GDM1 (cell line): ENCODE results near the gene MMP11.

Source experiments
- DNase-seq: peaks from one replicate; lab custom pipeline; 2025; lab: John Stamatoyannopoulos, UW

The MMP11 gene

DNA sequence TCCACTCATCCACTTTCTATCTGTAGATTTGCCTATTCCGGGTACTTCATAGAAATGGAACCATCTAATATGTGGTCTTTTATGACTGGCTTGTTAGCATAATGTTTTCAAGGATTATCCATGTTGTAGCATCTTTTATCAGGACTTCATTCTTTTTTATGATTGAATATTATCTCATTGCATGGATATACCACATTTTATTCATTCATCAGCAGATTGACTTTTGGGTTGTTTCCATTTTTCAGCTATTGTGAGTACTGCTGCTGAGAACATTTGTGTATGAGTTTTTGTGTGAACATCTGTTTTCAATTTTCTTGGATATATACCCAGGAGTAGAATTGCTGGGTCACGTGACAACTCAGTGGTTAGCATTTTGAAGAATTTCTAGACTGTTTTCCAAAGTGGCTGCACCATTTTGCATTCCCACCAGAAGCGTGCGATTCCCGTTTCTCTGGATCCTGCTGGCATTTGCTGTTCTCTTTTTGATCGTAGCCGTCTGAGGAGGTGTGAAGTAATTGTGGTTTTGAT is 57.3 kb downstream of the MMP11 start:
- DNase-seq: no peak

DNA sequence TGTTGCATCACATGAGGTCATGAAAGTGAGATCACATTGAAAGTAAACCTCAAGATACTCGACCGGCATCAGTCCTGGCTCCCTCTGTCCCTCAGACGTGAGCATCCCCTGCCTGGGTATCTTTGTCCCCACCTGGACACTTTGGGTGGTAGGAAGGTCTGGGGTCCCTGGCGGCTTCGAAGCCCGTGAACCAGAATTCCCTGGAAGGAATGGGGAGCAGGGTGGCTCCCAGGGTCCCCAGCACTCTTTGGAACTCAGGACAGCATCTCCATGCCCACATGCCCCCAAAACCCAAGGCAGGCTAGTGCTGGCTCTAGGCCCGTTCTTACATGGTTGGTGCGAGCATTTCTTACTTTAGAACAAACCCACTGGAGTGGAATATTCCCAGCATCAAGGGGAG is 58.6 kb downstream of the MMP11 start:
- DNase-seq: no peak

DNA sequence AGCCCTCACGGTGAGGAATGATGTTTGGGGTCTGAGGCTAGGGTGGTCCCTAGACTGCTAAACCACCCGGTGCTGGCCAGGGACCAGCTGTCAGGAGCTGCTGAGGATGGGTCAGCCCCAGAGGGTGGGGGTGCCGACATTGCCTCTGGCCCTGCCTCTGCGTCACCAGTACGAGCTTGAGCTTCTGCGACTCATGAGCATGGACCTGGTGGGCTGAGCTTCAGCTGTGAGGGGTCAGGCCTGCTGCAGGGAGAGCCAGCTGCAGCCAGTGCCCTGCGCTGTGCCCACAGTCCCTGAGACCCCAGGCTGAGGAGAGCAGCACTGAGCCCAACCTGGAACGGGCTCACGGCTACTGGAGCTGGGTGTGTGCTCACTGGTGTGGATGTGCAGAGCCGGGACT is 59.1 kb downstream of the MMP11 start:
- no peak for DNase-seq

DNA sequence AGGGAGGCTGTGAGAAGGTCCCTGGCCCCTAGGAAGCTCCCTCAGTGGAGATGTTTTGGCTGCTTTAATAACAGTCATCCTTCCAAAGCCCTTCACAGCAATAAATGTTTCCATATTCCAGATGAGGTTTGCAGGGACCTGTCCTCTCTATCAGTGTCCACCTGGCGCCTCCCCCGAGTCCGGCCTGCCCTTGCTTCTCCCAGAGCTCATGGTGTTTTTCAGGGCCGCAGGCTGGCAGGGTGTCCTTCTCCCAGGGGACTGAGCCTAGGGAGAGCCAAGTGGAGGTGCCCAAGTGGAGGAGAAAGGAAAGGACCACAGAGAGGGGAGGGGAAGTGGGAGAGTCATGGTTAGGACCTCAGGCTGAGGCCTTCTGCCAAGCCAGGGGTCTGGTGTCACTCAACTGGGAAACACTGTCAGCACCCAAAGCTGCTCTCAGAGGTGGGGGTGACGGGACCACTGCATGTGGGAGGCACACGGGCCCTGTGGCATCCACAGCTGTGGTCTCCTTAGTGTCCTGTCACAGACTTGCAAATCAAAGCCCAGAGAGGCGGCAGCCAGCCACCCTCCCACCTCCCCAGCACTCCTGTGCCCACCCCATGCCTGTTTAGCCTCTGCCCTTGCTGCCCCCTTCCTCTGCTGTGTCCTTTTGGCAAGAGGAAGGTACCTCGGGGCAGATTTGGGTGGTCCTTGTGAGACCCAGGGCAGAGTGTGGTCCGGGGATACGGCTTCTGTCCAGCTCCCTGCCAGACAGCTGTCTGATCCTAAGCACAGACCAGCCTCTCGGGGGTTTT is 59.8 kb downstream of the MMP11 start:
- no peak for DNase-seq

DNA sequence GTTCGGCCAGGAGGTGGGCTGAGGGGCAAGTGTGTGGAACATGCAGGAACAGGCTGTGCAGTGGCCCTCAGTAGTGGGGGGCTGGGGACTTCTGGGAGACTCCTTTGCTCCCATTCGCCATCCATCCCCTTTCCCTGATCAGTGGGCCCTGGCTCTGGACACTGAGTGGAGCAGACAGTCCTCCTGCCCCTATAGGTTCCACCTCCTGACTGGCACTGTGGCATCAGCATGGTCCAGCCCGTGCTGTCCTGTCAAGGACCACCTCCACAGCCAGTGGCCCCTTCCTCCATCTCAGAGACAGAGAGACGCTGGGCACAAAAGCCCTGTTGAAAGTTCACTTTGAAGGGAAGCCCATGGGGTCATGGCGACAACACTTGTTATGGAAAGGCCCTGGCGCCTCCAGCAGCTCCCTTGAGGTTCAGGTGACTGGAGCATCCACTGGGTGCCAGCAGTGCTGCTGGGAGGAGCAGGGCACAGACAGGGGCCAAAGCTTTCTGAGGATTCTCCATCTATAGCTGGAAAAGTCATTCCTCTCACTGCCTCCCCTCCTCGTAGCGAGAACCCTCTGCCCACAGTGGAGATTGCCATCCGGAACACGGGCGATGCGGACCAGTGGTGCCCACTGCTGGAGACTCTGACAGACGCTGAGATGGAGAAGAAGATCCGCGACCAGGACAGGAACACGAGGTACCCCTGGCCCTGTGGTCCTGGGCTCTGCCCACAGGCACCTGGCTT is 60.5 kb downstream of the MMP11 start:
- no peak for DNase-seq
